GM20000 (cell line): ENCODE data around the gene ZNF175.

Experiments
- DNase-seq: peaks from one replicate; pipeline ENCODE4 v3.0.0; 2012; ENCODE audit warnings: low spot score
- CTCF ChIP-seq: IDR thresholded peaks from 2 replicates; pipeline ENCODE4 v1.5.1; 2012; ENCODE audit warnings: mild to moderate bottlenecking, control low read depth; ENCODE audit errors: extremely low read depth, missing control alignments

Gene ZNF175

GRCh38 chr19:51600940-51601580 is 30.0 kb downstream of the ZNF175 start:
- DNase-seq = peak; percentile 68
- TF ChIP-seq CTCF = no peak

GRCh38 chr19:51602189-51602854 is 31.2 kb downstream of the ZNF175 start:
- peak; percentile 74 for DNase-seq

GRCh38 chr19:51607077-51607476 is 36.0 kb downstream of the ZNF175 start:
- TF ChIP-seq CTCF = no peak
- peak; percentile 90 for DNase-seq

More at GRCh38 chr19:51602189-51602854, 31.2 kb downstream of the ZNF175 start:
- TF ChIP-seq CTCF = no peak

GRCh38 chr19:51607920-51608562 is 37.0 kb downstream of the ZNF175 start:
- TF ChIP-seq CTCF = peak; percentile 54
- DNase-seq = peak; percentile 60

GRCh38 chr19:51610576-51610975 is 39.5 kb downstream of the ZNF175 start:
- no peak for DNase-seq
- no peak for TF ChIP-seq CTCF

GRCh38 chr19:51614789-51615188 is 43.7 kb downstream of the ZNF175 start:
- no peak for DNase-seq

More at GRCh38 chr19:51614789-51615188, 43.7 kb downstream of the ZNF175 start:
- no peak for TF ChIP-seq CTCF
